HepG2 (cell line): Measurements from ENCODE around the gene TIMM8B. TPM values are rescaled to one million over a fixed set of nuclear protein-coding genes. Genes with fewer than 3 reads are reported as not detected.

Experiments
- CEBPB ChIP-seq: IDR thresholded peaks from 2 replicates; pipeline ENCODE4 v1.6.1; 2011; ENCODE audit warnings: low read depth, low read length, improper control_type of control experiment, borderline replicate concordance
- ETV5 ChIP-seq: IDR thresholded peaks from 2 replicates; pipeline ENCODE4 v1.6.1; 2018; ENCODE audit warnings: missing biosample characterization, missing genetic modification reagents, inconsistent platforms, borderline replicate concordance
- FOXK1 ChIP-seq: sonication (generic); formaldehyde crosslinking; IDR thresholded peaks from 2 replicates; pipeline ENCODE4 v1.4.0; 2020; ENCODE audit warnings: low read depth, missing genetic modification reagents, borderline replicate concordance
- NFKB2 ChIP-seq: sonication (generic); formaldehyde crosslinking; IDR thresholded peaks from 2 replicates; pipeline ENCODE4 v1.4.0; 2020; ENCODE audit warnings: missing genetic modification reagents, borderline replicate concordance
- PITX1 ChIP-seq: sonication (generic); formaldehyde crosslinking; IDR thresholded peaks from 2 replicates; pipeline ENCODE4 v1.5.1; 2020; ENCODE audit warnings: mild to moderate bottlenecking, missing genetic modification reagents
- POLR2A ChIP-seq, 2 experiments: IDR thresholded peaks; 2 replicates each; pipeline ENCODE4 v1.6.1; 2011; ENCODE audit warnings: low read depth in 2 of 2, low read length in 2 of 2, mild to moderate bottlenecking in 1 of 2, moderate library complexity in 1 of 2; ENCODE audit not compliant: insufficient read depth in 1 of 2
- RAD51 ChIP-seq: fragments of 450-650 bp; IDR thresholded peaks from 2 replicates; pipeline ENCODE4 v1.6.1; 2016; ENCODE audit warnings: borderline replicate concordance
- RCOR2 ChIP-seq: IDR thresholded peaks from 2 replicates; pipeline ENCODE4 v1.6.1; 2016; ENCODE audit warnings: missing biosample characterization, missing genetic modification reagents
- ZC3H13 ChIP-seq: sonication (generic); formaldehyde crosslinking; IDR thresholded peaks from 2 replicates; pipeline ENCODE4 v1.8.1; 2023; ENCODE audit warnings: mild to moderate bottlenecking, missing genetic modification reagents, moderate library complexity
- ZNF501 ChIP-seq: sonication (generic); formaldehyde crosslinking; IDR thresholded peaks from 2 replicates; pipeline ENCODE4 v1.5.1; 2020; ENCODE audit warnings: mild to moderate bottlenecking, moderate library complexity, missing genetic modification reagents
- ZNF773 ChIP-seq: sonication (generic); formaldehyde crosslinking; IDR thresholded peaks from 2 replicates; pipeline ENCODE4 v1.4.0; 2020; ENCODE audit warnings: missing genetic modification reagents, borderline replicate concordance
- polyA plus RNA-seq, 8 experiments: library from polyadenylated mRNA; depleted of rRNA in 3 of 8; stranded (reverse) in 7 of 8; unstranded in 1 of 8; fragments of >200 nt; fragmentation: Illumina TruSeq in 4 of 8; extraction: Trizol in 4 of 8; gene quantifications; 2 replicates each; pipeline versions ENCODE4 v1.2.1 to v1.2.3, GENCODE V29; 2011 to 2016; ENCODE audit warnings: low read depth in 4 of 8, missing spikeins in 1 of 8, mixed read lengths in 1 of 8; ENCODE audit not compliant: insufficient read depth in 1 of 8
- total RNA-seq, 5 experiments: library from RNA; depleted of rRNA; stranded (reverse); fragments of >200 nt; fragmentation: Illumina TruSeq; extraction: Trizol; gene quantifications; 2 replicates each; pipeline ENCODE4 v1.2.3, GENCODE V29; 2016; ENCODE audit warnings: low read depth in 1 of 5
- TF ChIP-seq, protein P1 (sequence below), 2 experiments: sonication (generic) in 1 of 2; formaldehyde crosslinking in 1 of 2; IDR thresholded peaks; 2 replicates each; pipeline versions ENCODE4 v1.4.0 to v1.6.1; 2016 to 2020; ENCODE audit warnings: borderline replicate concordance in 1 of 2, low read depth in 1 of 2, mild to moderate bottlenecking in 1 of 2, missing genetic modification reagents in 1 of 2
- TF ChIP-seq, protein P2 (sequence below): sonication (generic); formaldehyde crosslinking; IDR thresholded peaks from 2 replicates; pipeline ENCODE4 v1.5.1; 2020; ENCODE audit warnings: mild to moderate bottlenecking, missing genetic modification reagents, borderline replicate concordance
- TF ChIP-seq, protein P3 (sequence below): sonication (generic); formaldehyde crosslinking; IDR thresholded peaks from 2 replicates; pipeline ENCODE4 v1.4.0; 2020; ENCODE audit warnings: mild to moderate bottlenecking, low read depth, missing genetic modification reagents
- TF ChIP-seq, protein P4 (sequence below): IDR thresholded peaks from 2 replicates; pipeline ENCODE4 v1.6.1; 2016; ENCODE audit warnings: missing compliant biosample characterization, missing genetic modification reagents, borderline replicate concordance

TIMM8B gene
- total and polyA plus RNA-seq, 2 of the 13 experiments (the other 11 are each of a cell fraction or from before 2014, with no cell fraction given), result 84.5 to 98.3 TPM

DNA sequence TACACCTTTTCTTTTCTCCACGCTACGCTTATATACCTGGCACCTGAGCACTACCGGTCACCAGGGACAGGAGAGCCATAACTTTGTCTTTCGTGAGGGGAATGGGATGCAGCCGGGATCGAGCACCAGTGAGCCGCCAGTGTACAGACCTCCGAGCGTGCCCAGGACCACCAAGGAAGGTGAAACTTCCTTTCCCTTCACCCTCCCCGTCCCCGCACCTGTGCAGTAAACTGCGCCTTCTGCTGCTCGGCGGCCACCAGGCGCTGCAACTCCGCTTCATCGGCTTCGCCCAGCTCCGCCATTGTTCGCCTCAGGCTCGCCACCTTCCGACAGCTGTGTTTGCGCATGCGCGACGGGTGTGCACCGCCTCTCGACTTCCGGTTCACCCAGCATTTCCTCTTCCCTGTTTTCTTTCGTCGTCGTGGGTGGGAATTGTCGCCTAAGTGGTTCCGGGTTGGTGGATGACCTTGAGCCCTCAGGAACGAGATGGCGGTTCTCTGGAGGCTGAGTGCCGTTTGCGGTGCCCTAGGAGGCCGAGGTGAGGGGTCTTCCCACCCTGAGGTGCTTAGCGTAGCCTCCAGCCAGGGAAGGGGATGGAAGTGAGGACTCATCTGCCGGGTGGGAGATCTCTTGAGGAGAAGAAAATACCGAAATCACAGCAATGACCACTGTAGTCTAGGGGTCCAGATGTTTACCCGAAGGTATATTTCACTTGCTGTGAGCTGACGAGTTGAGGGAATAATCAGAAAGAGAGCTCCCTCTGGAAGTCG is at the start of gene TIMM8B, which contains the start of gene SDHD (continued):
- TF ChIP-seq ZNF501 (CRISPR knock-in tag) (peak; percentile 75), ZNF773 (CRISPR knock-in tag) (no peak), FOXK1 (CRISPR knock-in tag) (peak; percentile 100), CEBPB (no peak), RCOR2 (CRISPR knock-in tag) (no peak), ETV5 (CRISPR knock-in tag) (peak; percentile 53; the same call in 1 of the 2 replicates), ZC3H13 (CRISPR knock-in tag) (peak; percentile 94; the same call in 1 of the 2 replicates), PITX1 (CRISPR knock-in tag) (no peak), POLR2A (IDR thresholded peaks at IDR 0.05; ENCODE audit: insufficient read depth in 1 of 2, low read depth in 2 of 2, low read length in 2 of 2) (peak; percentile 87 to 92), RAD51 (no peak), NFKB2 (peak; percentile 71; the same call in 1 of the 2 replicates)
- TF ChIP-seq, protein P1, sequence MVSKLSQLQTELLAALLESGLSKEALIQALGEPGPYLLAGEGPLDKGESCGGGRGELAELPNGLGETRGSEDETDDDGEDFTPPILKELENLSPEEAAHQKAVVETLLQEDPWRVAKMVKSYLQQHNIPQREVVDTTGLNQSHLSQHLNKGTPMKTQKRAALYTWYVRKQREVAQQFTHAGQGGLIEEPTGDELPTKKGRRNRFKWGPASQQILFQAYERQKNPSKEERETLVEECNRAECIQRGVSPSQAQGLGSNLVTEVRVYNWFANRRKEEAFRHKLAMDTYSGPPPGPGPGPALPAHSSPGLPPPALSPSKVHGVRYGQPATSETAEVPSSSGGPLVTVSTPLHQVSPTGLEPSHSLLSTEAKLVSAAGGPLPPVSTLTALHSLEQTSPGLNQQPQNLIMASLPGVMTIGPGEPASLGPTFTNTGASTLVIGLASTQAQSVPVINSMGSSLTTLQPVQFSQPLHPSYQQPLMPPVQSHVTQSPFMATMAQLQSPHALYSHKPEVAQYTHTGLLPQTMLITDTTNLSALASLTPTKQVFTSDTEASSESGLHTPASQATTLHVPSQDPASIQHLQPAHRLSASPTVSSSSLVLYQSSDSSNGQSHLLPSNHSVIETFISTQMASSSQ (IDR thresholded peaks at IDR 0.05; ENCODE audit: low read depth), result no peak
- TF ChIP-seq, protein P1 (CRISPR knock-in tag; IDR thresholded peaks at IDR 0.05; ENCODE audit: borderline replicate concordance), result peak; percentile 34; the same call in 1 of the 2 replicates
- TF ChIP-seq, protein P2, sequence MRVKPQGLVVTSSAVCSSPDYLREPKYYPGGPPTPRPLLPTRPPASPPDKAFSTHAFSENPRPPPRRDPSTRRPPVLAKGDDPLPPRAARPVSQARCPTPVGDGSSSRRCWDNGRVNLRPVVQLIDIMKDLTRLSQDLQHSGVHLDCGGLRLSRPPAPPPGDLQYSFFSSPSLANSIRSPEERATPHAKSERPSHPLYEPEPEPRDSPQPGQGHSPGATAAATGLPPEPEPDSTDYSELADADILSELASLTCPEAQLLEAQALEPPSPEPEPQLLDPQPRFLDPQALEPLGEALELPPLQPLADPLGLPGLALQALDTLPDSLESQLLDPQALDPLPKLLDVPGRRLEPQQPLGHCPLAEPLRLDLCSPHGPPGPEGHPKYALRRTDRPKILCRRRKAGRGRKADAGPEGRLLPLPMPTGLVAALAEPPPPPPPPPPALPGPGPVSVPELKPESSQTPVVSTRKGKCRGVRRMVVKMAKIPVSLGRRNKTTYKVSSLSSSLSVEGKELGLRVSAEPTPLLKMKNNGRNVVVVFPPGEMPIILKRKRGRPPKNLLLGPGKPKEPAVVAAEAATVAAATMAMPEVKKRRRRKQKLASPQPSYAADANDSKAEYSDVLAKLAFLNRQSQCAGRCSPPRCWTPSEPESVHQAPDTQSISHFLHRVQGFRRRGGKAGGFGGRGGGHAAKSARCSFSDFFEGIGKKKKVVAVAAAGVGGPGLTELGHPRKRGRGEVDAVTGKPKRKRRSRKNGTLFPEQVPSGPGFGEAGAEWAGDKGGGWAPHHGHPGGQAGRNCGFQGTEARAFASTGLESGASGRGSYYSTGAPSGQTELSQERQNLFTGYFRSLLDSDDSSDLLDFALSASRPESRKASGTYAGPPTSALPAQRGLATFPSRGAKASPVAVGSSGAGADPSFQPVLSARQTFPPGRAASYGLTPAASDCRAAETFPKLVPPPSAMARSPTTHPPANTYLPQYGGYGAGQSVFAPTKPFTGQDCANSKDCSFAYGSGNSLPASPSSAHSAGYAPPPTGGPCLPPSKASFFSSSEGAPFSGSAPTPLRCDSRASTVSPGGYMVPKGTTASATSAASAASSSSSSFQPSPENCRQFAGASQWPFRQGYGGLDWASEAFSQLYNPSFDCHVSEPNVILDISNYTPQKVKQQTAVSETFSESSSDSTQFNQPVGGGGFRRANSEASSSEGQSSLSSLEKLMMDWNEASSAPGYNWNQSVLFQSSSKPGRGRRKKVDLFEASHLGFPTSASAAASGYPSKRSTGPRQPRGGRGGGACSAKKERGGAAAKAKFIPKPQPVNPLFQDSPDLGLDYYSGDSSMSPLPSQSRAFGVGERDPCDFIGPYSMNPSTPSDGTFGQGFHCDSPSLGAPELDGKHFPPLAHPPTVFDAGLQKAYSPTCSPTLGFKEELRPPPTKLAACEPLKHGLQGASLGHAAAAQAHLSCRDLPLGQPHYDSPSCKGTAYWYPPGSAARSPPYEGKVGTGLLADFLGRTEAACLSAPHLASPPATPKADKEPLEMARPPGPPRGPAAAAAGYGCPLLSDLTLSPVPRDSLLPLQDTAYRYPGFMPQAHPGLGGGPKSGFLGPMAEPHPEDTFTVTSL (CRISPR knock-in tag), result peak; percentile 43; the same call in 1 of the 2 replicates
- TF ChIP-seq, protein P3, sequence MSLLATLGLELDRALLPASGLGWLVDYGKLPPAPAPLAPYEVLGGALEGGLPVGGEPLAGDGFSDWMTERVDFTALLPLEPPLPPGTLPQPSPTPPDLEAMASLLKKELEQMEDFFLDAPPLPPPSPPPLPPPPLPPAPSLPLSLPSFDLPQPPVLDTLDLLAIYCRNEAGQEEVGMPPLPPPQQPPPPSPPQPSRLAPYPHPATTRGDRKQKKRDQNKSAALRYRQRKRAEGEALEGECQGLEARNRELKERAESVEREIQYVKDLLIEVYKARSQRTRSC (CRISPR knock-in tag), result no peak
- TF ChIP-seq, protein P4, sequence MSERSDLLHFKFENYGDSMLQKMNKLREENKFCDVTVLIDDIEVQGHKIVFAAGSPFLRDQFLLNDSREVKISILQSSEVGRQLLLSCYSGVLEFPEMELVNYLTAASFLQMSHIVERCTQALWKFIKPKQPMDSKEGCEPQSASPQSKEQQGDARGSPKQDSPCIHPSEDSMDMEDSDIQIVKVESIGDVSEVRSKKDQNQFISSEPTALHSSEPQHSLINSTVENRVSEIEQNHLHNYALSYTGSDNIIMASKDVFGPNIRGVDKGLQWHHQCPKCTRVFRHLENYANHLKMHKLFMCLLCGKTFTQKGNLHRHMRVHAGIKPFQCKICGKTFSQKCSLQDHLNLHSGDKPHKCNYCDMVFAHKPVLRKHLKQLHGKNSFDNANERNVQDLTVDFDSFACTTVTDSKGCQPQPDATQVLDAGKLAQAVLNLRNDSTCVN (CRISPR knock-in tag), result peak; percentile 71; the same call in 1 of the 2 replicates
